GM18520 (cell line): ENCODE data around the gene ADARB1.

ENCODE experiments used
- ATAC-seq: cut with Tn5 transposase; IDR thresholded peaks from one replicate; pipeline ENCODE4 v1.9.1; 2021; ENCODE audit not compliant: unreplicated experiment

Gene ADARB1

DNA sequence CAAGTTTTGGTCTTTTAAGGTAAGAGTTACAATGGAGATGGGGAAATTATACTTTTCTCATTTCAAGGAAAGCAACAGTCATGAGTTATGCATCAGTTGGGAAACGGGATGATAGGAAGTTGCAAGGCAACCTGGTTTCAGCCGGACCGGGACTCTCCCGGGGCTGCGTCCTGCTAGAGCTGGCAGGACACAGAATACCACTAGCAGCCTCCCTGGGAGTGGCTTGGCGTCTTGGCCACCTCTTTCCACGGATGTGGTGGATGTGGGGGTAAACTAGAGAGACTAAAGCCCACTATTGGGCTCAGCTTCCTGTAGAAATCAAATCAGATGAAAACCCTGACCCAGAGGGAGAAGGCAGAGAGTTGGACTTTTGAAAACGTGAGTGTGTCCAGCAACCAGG, 71.9 kb downstream of the ADARB1 start:
- no peak for ATAC-seq

DNA sequence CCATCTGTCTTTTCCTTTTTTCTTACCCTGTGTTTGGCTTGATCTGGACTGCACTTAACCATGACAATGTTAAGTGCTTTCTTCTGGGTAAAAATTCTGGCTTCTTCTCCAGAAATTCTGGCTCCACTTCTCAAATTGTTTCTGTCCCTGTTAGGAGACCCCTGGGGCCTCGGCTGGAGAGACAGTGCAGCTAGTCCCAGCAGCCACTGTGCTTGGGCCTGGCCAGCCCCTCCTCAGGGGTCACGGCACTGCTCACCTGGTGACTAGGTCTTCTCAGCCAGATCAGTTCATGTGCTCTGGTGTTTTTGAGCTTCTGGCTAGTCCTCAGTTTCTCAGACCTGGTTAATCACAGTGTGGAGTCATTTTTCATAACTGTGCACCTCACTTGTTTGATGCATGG, 72.4 kb downstream of the ADARB1 start:
- ATAC-seq = no peak

DNA sequence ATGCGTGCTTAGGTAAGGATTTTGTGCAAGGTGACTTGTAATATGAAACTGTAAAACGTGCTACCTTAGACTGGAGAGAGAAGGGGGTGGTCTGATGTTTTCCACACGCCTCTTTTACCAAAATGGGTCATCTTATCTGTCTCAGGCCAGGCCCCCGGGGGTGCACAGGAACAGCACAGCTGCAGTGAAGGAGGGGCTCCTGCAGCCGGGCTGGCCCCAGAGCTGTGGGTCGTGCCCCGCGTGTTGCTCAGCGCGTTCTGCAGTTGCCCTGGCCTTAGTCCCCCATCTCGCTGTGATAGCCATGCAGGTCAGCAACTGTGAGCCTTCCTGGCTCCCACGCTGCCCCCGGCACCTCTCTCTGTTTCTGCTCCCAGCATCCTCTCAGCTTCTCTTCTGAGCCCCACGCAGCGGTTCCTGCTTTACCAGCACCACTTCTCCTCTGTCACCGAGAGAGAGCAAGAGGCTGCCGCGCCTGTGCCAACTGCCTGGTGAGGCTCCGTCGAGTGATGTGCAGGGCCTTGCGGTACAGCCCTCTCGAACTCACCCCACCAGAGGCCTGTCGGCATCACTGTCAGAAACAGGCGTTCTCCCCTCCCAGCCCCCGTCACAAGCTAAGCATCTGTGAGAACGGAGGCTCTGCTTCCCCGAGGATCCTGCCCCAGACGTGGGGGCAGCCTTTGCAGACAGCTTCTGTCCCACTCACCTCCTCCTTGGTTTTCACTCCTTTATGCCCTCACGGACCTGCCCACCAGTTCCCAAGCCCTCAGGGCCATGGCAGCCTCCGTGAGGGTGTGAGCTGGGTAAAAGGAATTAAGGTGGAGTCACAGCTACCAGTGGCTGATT, 73.3 kb downstream of the ADARB1 start:
- no peak for ATAC-seq

DNA sequence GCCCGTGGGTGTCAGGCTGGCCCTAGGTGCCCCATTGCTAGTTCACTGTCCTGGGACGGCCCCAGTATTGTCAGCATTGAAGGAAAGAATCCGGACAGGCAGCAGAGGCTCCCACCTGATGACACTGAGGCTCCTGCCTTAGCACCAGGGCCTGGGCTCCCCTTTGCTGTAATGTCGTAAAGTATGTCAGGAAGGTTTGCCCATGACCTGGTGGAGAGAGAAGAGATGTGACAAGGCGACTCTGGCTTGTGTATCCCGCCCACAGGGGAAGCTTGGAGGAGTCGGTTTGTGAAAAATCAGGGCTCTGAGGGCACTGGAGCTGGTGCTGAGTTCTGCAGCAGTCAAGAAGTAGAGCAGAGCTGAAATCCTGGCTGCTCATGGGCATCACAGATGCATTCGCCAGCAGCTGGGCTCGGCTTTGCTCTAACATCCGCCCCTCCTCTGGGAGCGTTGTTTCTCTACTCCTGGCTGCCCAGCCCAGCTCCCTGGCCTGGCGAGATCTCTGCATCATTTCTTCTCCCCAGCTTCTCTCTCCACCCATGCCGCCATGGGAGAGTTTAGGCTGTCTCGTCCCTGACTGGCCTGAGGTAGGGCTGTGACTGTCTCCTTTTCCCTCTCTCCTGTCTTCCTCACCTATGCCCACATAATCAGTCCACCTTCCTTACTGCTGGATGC, 74.1 kb downstream of the ADARB1 start:
- no peak for ATAC-seq

DNA sequence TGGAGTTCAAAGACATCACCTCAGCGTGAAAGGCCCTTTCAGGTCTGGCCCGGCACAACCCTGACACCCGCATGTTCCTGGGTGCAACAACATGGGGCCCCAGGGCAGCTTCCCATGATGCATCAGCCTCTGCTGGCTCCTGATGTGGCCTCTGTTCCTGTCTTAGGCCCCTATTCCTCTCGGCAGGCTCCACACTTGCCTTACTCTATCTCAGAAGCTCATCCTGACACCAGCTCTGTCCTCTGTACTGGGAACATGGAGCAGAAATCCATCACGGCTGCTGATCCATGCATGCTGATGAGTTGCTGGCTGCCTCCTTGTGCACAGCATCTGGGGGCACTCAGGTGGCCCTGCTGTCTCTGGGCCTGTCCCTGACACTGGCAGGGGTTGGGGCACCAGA, 74.6 kb downstream of the ADARB1 start:
- no peak for ATAC-seq

DNA sequence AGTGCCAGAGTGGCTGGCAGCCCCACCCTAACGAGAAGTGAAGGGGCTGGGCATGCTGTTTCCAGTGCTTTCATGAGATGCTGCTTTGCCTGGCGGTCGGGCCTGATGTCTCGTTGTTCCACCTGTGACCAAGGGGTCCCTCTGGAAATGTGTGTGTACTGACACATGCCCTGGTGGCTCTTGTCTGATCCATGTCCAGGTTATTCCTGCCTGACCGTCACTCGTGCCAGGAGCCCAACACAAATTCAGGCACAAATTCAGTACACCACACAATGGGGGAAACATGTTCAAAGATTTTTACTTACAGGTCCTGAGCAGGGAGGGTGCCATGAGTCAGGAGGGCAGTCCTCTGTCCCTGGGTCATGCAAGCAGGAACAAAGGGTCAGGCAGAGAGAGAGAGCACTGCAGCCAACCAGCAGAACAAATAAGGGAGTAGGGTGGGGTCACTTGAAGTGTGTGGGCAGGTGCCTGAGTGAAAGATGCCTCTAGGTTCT, 76.3 kb downstream of the ADARB1 start:
- ATAC-seq = no peak

DNA sequence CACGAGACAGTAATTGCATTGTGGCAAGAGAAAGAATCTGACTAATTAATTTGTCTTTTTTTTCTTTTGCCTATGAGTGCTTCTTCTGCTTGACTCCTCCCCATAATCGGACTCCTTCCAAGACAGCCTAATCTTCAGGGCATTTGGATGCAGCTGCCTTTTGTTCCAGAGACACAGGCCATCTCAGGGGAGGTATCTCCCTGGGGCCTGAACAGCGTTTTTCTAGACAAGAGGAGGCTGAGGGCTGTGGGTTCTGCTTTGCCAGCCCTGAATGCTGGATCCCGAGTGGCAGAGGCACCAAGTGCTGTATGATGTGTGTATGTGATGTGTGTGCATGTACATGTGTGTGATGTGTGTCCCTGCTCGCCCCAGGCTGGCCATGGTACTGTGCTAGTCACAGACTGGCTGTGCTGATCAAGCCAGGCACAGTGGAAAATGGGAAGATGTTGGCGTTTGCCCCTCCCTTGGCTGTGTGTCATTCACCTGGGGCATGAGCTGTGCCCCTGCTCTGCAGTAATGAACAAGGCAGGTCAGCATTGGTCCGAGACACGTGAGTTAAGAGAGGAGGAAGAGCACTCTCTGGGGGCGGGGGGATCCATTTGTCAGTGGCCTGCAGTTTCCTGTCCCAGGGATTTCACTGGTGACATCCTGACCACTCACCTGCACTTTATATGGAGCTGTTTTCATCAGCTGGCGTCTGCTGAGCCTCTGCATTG, 77.2 kb downstream of the ADARB1 start:
- ATAC-seq = no peak

DNA sequence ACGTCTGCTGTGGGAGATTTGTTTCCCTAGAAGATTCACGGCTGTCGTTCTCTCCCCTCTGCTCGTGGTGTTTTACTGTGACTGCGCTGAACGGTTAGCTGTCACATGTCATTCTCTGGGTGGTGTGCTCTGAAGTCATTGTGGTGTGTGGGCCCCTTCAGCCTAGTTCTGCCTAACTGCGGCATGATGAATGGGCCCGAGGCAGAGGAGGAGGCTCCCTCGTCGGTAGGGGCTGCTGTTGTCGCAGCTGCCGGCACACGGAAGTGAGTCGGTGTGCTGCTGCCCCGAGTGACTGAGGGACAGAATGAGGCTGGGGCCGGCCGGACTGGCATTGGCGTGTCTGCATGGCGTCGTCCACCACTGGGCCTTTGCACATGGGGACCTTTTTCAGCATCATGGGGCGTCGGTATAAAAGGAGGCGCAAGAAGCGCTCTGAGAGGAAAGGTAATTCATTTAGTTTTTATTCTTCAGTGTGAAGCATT, 77.9 kb downstream of the ADARB1 start:
- no peak for ATAC-seq

DNA sequence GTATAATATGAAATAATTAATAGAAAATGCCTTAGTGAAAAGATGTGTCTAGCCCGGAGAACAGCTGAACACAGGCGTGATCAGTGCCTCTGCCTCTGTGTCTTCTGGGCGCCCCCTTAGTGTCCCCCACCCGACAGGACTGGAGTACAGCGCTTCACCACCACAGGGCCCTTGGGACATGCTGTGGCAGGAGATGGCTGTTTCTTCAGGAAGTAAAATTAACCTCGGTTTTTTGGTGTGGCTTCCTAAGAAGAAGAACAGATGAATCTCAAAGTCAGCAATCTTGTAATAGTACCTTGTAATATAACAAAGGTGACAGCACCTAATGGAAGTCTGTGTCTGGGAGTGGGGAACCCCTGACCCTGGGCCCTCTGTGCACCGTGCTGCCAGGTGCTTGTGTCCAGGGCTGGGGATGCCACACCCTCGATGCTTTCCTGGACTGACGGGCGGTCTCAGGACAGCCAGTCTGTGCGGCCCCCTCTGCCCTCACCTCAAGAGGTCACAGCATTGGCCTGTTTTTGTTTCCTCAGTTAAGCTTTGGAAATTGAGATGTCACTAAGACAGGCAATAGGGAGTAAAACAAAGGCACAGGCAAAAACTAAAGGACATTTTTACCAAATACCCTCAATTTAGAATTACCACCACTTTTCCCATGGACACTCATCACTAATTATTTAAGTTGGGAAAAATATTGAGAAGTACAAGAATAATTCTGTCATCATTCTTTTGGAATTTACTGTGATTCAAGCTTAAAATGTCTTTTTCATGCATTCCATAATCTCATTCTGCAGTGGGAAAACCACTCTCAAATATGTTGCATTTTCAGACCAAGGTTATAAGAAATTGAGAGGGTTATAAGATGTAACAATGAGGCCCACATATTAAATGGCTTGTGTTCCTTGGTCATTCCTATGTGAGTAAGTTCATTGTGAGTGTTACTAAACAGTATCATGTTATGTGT, 79.3 kb downstream of the ADARB1 start:
- ATAC-seq = no peak

DNA sequence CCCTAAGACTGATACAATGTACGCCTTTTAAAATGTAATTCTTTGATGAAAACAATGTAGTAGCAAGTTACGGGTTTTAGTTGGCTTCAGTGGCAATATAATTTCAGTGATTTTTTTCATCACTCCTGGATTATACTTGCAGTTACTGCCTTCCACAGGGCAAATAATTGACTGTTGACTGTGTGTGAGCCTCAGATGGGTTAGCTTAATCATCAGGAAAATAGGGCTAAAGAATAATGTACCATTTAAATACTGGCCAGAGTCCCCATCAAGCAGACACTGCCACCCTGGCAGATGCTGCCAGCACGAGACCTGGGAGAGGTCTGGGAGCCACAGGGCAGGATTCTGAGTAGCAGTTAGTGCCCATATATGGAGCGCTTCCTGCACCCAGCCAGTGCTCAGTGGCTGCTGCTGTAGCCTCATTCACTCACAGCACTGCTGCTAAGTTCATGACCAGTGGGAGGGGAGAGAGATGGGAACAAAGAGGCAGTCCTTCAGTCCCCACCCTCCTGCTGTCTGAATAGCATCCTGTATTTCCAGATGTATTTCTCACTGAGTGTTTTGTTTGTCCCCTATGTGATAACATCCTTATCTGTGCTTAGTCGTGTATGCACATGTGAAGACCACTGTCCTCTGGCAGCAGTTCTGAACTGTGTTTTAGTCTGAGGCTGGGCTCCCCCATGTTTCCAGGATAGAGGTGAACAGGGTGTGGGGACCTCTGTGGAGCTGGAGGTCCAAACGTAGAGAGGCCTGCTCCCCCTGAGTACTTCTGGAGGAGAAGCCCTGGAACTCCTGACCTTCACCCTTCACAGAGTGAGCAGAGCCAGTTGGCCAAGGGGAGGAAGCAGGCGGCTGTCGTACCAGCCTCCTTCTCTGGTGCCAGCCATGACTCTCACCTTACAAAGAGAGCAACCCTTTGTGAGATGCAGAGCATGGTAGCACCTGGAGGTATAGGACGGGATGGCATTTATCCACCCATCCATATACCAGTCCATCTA, 80.4 kb downstream of the ADARB1 start:
- ATAC-seq = no peak

DNA sequence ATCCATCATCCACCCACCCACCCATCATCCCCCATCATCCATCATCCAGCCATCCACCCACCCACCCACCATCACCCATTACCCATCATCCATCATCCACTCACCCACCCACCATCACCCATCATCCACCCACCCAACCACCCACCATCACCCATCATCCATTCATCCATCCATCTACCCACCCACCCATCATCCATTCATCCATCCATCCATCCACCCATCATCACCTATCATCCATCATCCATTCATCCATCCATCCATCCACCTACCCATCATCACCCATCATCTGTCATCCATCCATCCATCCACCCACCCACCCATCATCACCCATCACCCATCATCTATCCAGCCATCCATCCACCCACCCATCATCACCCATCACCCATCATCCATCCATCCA, 81.5 kb downstream of the ADARB1 start:
- ATAC-seq = no peak

DNA sequence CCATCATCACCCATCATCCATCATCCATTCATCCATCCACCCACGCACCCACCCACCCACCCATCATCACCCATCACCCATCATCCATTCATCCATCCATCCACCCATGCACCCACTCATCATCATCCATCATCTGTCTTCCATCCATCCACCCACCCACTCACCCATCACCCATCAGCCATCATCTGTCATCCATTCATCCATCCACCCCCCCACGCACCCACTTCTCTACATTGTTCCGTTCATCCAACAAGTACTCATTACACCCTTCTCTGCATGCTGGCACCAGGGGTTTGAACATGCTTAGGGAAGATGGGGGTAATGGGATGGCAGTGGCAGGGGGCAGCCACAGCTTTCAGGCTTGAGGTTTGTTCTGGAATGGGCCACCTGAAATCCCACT, 82.1 kb downstream of the ADARB1 start:
- ATAC-seq = no peak

DNA sequence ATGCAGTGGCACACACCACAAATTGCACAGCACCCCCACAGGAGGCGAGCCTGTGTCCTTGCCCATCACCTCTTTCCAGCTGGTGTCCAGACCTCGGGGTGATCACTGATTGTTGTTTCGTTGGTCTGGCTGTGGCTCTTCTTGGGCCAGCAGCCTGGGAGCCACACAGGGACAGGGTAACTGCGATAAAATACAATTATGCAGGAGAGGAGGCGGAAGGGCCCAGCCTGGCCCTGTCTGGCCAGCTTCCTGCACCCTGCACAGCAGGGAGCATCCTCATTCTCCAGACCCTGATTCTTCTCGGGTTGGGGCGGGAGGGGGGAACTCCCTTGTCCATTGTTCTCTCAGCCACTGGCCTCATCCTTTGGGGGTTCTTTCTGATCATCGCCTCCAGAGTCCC, 83.6 kb downstream of the ADARB1 start:
- ATAC-seq = no peak

DNA sequence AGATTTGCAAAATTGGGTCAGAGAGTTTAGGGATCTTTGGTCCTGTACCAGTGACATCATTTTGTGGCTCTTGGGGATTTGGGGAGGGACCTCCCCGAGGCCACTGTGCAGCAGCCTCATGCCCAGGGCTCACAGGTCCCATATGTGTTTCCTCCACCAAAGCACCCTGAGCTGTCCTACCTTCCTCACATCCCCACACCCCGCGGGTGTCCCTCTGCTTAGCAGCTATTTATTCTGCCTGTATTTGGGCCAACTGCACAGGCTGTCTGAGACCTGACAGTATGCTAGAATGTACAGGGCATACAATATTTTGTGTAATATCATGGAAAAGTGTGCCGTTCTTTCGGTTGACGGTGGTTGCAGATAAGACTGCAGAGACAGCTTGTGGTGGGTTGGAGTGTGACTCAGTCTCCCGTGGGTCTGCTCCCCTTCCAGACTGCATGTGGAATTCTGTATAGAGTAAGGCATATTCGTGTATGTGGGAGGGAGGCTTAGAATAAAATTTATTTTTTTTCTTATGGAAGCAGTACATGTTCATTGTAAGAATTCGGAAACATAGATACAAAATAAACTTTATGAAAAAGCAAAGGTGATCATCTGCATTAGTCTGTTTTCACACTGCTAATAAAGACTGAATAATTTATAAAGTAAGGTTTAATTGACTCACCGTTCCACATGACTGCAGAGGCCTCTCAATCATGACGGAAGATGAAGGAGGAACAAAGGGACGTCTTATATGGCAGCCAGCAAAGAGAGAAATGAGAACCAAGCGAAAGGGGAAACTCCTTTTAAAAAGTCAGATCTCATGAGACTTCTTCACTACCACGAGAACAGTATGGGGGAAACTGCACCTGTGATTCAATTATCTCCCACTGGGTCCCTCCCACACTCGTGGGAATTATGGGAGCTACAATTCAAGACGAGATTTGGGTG, 84.4 kb downstream of the ADARB1 start:
- no peak for ATAC-seq

DNA sequence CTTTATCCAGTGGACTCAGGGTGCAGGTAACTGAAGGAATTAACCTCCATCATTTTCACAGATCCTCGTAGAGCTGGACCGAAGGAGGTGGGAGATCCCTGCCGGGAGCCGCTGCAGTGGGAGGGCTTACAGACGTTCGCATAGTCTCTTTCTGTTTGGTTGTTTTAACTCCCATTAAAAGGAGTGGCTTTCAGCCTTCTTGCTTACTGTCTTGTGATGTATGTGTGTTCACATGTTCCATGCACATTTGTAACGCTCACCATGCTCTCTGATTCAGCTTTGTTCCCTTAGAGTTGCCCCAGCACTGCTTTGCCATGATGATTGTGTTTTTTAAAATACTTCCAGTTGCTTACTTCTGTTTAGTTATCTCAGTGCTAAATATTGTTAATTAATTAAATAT, 85.8 kb downstream of the ADARB1 start:
- no peak for ATAC-seq

DNA sequence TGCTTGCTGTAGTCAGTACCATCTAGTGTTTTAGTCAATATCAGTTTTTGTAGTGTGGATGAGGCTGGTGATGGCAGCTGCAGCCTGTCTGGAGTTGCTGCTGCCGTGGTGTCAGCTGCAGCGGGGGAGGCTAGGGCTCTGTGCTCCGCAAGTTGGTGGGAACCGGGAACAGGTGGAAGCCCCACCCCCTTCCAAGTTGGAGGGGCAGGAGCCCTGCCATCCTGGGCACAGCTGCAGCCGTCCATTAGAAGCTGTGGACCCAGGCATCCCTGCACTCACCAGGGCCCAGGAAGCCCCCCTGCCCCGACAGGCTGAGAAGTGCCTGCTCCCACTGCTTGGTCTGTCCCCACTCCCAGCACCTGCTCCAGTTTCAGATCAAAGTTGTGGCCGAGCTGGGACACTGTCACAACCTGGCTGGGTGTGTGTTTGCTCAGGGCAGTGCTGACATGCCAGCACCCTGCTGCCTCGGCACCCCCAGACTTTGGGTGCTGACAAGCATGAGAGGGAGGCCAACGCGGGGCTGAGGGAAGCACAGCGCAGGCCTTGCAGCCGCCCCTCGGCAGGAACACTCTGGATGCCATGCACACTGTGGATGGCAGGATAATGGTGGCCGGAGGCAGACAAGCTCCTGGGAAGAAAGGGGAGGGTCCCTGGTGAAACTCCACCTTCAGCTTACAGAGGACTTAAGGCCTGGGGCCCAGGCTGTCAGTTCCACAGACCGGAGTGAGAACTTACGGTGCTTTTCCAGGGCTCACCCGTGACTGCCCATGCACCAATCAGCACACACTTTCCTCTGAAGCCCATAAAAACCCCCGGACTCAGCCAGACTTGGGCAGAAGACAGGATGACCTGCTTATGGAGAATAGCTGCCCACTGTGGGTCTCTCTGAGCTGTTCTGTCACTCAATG, 86.9 kb downstream of the ADARB1 start:
- ATAC-seq = no peak

DNA sequence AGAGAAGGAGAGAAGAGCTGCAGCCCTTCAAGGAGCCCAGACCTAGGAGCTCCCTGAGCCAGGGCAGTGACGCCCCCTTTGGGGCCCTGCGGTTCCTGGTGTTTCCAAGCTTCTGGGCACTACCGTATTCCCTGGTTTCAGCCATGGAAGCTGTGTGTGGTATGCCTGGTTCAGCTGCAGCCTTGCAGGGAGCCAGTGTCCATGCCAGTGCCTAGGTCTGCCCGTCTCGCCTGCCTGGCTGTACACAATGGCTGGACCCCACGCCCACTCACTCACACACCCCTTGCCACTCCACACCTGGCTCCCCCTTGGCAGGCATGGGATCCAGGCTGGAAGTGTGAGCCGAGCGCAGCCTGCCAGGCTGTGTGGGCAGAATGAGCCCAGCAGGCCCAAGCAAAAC, 87.7 kb downstream of the ADARB1 start:
- no peak for ATAC-seq
